ENCODE data around the gene PELI3.

DNA sequence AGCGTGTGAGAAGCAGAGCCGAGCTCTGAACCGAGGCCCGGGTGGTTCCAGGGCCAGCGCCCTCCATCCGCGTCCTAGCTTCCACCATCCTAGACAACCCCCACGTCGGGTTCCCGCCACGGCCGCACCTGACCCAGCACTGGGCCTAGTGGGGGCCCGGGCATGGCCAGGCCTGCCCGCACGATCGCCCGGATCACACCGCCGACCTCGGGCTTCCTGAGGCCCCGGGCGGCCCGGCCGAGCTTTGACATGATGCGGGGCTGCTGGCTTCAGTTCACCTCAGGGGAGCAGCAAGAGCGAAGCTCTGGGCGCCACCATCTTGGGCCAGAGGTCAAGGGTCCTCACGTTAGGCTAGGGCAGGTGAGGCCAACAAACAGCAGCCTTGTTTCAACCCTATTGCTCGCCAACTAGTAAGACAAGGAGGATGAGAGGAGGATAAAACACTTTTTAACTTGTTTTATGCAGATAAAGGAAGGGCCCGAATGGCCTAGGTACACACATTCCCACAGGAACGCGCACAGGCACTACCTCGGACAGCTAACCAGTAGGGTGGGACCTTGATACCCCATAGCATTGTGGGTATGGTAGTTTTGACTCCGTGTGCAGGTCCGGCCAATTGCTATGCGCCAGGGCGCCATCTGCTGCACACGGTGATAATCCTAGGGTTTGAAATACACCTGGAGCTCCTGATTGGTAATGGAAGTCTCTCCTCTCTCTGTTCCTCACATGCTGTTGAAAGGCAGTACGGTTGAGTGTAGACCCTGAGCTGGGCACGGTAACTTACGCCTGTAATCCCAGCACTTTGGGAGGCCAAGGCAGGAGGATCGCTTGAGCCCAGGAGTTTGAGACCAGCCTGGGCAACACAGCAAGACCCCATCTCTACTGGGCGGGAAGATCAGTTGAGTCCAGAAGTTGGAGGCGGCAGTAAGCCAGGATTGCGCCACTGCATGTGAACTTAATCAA, 27.9 kb upstream of the PELI3 start, which contains the start of gene MRPL11:
- TF ChIP-seq POLR2A (IDR thresholded peaks at IDR 0.05) (peak in 1 of 2 donors; percentile 24), EP300 (IDR thresholded peaks at IDR 0.05) (peak in 1 of 2 donors; percentile 84)
- TF ChIP-seq, protein P1, sequence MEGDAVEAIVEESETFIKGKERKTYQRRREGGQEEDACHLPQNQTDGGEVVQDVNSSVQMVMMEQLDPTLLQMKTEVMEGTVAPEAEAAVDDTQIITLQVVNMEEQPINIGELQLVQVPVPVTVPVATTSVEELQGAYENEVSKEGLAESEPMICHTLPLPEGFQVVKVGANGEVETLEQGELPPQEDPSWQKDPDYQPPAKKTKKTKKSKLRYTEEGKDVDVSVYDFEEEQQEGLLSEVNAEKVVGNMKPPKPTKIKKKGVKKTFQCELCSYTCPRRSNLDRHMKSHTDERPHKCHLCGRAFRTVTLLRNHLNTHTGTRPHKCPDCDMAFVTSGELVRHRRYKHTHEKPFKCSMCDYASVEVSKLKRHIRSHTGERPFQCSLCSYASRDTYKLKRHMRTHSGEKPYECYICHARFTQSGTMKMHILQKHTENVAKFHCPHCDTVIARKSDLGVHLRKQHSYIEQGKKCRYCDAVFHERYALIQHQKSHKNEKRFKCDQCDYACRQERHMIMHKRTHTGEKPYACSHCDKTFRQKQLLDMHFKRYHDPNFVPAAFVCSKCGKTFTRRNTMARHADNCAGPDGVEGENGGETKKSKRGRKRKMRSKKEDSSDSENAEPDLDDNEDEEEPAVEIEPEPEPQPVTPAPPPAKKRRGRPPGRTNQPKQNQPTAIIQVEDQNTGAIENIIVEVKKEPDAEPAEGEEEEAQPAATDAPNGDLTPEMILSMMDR (IDR thresholded peaks at IDR 0.05): peak; percentile 36 to 80 (median 61)
